ENCODE results near the gene SLC38A7.
A peak's percentile ranks its signal among the peaks of the same experiment; 100 is the strongest.

SLC38A7 gene

DNA sequence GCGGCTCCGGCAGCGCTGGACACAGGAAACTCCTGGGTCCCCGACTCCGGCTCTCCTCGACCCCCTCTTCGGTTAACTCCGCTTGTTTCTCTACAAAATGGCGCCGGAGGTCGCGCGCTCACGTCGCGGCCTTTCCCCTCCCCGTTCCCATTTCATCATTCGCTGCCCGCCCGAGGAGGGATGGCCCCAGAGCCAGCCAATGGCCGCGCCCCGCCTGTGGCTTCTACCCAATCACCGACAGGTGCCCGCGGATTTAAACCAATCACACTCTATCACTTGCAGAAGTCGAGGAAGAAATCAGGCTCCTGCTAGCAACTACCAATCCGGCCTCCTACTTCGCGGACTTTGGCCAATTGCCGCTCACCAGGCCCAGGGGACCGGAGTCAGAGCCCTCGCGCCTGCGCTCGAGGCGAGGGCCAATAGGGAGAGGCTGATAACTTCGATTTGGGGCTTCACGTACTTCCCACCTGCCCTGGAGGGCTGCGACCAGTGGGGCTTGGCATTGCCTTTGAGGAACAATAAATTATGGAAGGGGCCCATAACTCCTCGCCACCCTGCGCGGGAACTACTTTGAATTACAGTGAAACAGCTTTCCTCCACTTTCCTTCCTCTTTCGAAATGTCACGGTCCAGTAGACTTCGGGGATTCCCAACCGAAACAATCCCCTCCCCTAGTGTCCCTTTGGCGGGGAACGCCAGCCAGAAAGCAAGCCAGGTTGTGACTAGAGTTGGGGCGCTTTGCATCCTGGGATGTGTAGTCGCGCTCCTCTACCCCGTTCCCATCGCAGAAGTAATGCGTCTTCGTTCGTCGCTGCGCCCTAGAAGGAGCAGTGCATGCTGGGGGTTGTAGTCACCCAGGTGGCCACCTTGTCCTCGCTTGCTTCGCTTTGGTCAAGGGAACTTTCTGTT is 54.6 kb downstream of the SLC38A7 start, which contains the start of gene CNOT1:
CNOT1 (minus strand) TSS at position 94 of the 908 bp plus-strand sequence. CDS start 30,489 bp downstream, outside the sequence.
- DNase-seq (ENCODE audit: low spot score) = peak; percentile 94
- in situ Hi-C loops (cut with MboI; ENCODE audit: low sequenced_read_pairs, unreplicated experiment) = no loop called here
- TF ChIP-seq CTCF (IDR thresholded peaks at IDR 0.05; ENCODE audit: borderline replicate concordance, control extremely low read depth, extremely low read depth, insufficient read depth, missing control alignments) = no peak

GRCh38 chr16:58628845-58629732 is 55.5 kb downstream of the SLC38A7 start:
- DNase-seq (ENCODE audit: low spot score) = peak; percentile 41
- in situ Hi-C loops (cut with MboI; ENCODE audit: low sequenced_read_pairs, unreplicated experiment) = no loop called here
- no peak for TF ChIP-seq CTCF (IDR thresholded peaks at IDR 0.05; ENCODE audit: borderline replicate concordance, control extremely low read depth, extremely low read depth, insufficient read depth, missing control alignments)

GRCh38 chr16:58624209-58624608 is 60.4 kb downstream of the SLC38A7 start:
- in situ Hi-C loops (cut with MboI; ENCODE audit: low sequenced_read_pairs, unreplicated experiment) = no loop called here
- no peak for DNase-seq (ENCODE audit: low spot score)
- no peak for TF ChIP-seq CTCF (IDR thresholded peaks at IDR 0.05; ENCODE audit: borderline replicate concordance, control extremely low read depth, extremely low read depth, insufficient read depth, missing control alignments)

- TF ChIP-seq CTCF (IDR thresholded peaks at IDR 0.05; ENCODE audit: borderline replicate concordance, control extremely low read depth, extremely low read depth, insufficient read depth, missing control alignments) = no peak
- DNase-seq (ENCODE audit: low spot score) = no peak
- in situ Hi-C loops (cut with MboI; ENCODE audit: low sequenced_read_pairs, unreplicated experiment) = no loop called here
These were observed 64.2 kb downstream of the SLC38A7 start for GRCh38 chr16:58620396-58620795.

- DNase-seq (ENCODE audit: low spot score) = no peak
These were observed 69.3 kb downstream of the SLC38A7 start for GRCh38 chr16:58615280-58615679.

More at GRCh38 chr16:58615280-58615679, 69.3 kb downstream of the SLC38A7 start:
- TF ChIP-seq CTCF (IDR thresholded peaks at IDR 0.05; ENCODE audit: borderline replicate concordance, control extremely low read depth, extremely low read depth, insufficient read depth, missing control alignments) = no peak
- in situ Hi-C loops (cut with MboI; ENCODE audit: low sequenced_read_pairs, unreplicated experiment) = no loop called here
